Skeletal muscle cell (primary cell): Measurements from ENCODE around the gene NIP7.

Source experiments
- DNase-seq: peaks from one replicate; pipeline ENCODE4 v3.0.0-alpha.2; 2010; ENCODE audit warnings: low read depth
- H3K4me3 ChIP-seq: 2 replicates; pipeline ENCODE4 v1.5.1; 2011; ENCODE audit warnings: low read depth, mild to moderate bottlenecking, control low read depth, low read length, moderate library complexity

NIP7 gene

GRCh38 chr16:69316595-69317034 is 23.0 kb upstream of the NIP7 start:
- H3K4me3 ChIP-seq = no peak overlapping the region
- no peak for DNase-seq

- no peak overlapping the region for H3K4me3 ChIP-seq
- DNase-seq = no peak
Observed at GRCh38 chr16:69318177-69318910, 21.2 kb upstream of the NIP7 start.

GRCh38 chr16:69318911-69319289 is 20.7 kb upstream of the NIP7 start:
- no peak for DNase-seq
- no peak overlapping the region for H3K4me3 ChIP-seq

GRCh38 chr16:69319381-69319780 is 20.2 kb upstream of the NIP7 start:
- no peak overlapping the region for H3K4me3 ChIP-seq
- no peak for DNase-seq

GRCh38 chr16:69319826-69320739 is 19.5 kb upstream of the NIP7 start:
- no peak overlapping the region for H3K4me3 ChIP-seq
- DNase-seq = no peak

- no peak overlapping the region for H3K4me3 ChIP-seq
Observed at GRCh38 chr16:69320740-69321073, 18.9 kb upstream of the NIP7 start.

GRCh38 chr16:69321080-69321479 is 18.5 kb upstream of the NIP7 start:
- H3K4me3 ChIP-seq = no peak overlapping the region
- DNase-seq = no peak

More at GRCh38 chr16:69320740-69321073, 18.9 kb upstream of the NIP7 start:
- DNase-seq = no peak

GRCh38 chr16:69322343-69322742 is 17.2 kb upstream of the NIP7 start:
- no peak for DNase-seq
- H3K4me3 ChIP-seq = no peak overlapping the region

GRCh38 chr16:69323415-69323814 is 16.2 kb upstream of the NIP7 start:
- DNase-seq = no peak
- H3K4me3 ChIP-seq = no peak overlapping the region

GRCh38 chr16:69324013-69324531 is 15.5 kb upstream of the NIP7 start:
- DNase-seq = no peak

GRCh38 chr16:69324585-69325253 is 14.9 kb upstream of the NIP7 start:
- no peak for DNase-seq
- no peak overlapping the region for H3K4me3 ChIP-seq

More at GRCh38 chr16:69324013-69324531, 15.5 kb upstream of the NIP7 start:
- no peak overlapping the region for H3K4me3 ChIP-seq

GRCh38 chr16:69325784-69326171 is 13.8 kb upstream of the NIP7 start:
- no peak overlapping the region for H3K4me3 ChIP-seq
- no peak for DNase-seq

- no peak overlapping the region for H3K4me3 ChIP-seq
- no peak for DNase-seq
Observed at GRCh38 chr16:69326172-69326873, 13.2 kb upstream of the NIP7 start.

- no peak for DNase-seq
- H3K4me3 ChIP-seq = no peak overlapping the region
Observed at GRCh38 chr16:69327585-69328310, 11.8 kb upstream of the NIP7 start.

GRCh38 chr16:69328854-69329316 is 10.7 kb upstream of the NIP7 start:
- H3K4me3 ChIP-seq = peak overlapping the region; percentile 78
- DNase-seq = peak; percentile 13

- DNase-seq = no peak
- peak overlapping the region; percentile 78 for H3K4me3 ChIP-seq
Observed at GRCh38 chr16:69329369-69330285, 9.9 kb upstream of the NIP7 start.

- peak within 1 kb of the TSS; percentile 78 for H3K4me3 ChIP-seq
- peak; percentile 72 for DNase-seq
Observed at GRCh38 chr16:69330286-69331109, 9.1 kb upstream of the NIP7 start, which contains the start of gene PDF. Gene PDF (minus strand): TSS chr16:69330588. CDS start chr16:69330570, 18 bp downstream.
